HG02943 (cell line): ENCODE measurements around the gene OLFML1.

Experiments used
- ATAC-seq: cut with Tn5 transposase; IDR thresholded peaks from one replicate; pipeline ENCODE4 v1.9.1; 2021; ENCODE audit warnings: mild to moderate bottlenecking, low read depth, moderate library complexity; ENCODE audit not compliant: unreplicated experiment

OLFML1 gene

DNA sequence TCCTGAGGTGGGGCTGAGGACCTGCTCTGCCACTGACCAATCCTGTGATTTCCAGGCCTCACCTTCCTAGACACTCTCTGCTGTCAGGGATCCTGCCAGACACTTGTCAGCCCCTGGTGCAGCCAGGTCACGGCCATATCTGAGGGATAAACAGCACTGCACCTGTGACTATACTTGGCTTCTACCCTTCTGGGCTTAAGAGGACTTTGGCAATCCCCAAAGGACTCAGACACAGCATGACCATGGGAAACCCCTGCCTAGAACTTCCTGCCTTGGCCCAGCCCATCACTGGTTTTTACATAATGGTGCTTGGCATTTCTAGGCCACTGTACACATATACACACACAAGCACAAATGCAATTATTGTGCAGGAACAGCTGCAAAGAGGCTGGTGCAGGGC is 11.6 kb upstream of the OLFML1 start:
- ATAC-seq = peak; percentile 75

DNA sequence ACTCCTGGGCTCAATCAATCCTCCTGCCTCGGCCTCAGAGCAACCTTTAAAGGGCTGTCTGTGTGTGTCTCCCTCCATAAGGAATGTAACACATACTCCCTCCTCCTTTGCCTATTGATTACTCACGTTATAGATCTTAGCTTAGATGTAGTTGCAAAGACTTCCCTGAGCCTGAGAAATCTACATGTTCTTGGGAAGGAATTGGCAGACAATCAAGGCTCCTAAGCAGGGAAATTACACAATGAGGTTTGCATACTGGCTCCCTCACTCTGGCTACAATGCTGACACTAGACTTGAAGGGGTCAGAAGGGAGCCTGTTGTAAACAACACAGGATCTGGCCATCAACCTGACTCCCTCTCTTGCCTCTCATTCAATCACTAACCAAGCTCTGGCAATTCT is 5.2 kb upstream of the OLFML1 start:
- ATAC-seq = no peak

DNA sequence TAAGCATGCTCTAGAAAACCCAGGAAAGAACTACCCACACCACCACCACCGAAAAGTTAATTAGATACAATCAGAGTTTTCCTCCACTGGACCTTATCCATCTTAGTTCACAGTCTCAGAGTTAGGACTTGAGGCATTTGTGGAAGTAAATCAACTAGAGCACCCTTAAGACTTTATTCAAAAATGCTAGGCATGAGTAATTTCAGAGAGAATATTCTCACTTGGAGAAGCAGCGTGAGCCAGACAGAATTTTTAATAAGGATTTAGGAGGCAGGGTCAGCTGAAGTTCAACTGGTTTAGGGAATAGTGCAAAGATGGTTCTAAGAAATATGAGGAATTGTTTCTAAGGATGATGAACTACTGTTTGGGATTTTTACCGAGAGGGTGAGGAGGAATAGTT is 1.2 kb upstream of the OLFML1 start:
- ATAC-seq = no peak

DNA sequence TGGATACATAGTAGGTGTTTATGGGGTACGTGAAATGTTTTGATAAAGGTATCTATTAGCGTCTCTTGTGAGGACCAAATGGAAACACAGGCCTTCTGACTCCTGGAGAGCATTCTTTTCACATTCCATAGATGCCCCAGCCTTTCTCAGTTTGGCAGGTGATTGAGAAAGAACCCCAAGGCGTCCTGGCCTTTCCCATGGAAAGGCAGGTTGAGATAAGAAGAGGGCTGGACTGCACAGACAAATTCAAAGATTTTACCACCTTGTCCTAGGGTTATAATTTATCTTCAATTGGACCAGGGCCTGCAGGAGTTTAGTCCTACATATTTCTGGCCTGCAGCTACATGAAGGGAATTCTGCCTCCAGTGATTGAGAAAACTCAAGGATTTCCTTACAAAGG is 661 bp upstream of the OLFML1 start:
- ATAC-seq = no peak

DNA sequence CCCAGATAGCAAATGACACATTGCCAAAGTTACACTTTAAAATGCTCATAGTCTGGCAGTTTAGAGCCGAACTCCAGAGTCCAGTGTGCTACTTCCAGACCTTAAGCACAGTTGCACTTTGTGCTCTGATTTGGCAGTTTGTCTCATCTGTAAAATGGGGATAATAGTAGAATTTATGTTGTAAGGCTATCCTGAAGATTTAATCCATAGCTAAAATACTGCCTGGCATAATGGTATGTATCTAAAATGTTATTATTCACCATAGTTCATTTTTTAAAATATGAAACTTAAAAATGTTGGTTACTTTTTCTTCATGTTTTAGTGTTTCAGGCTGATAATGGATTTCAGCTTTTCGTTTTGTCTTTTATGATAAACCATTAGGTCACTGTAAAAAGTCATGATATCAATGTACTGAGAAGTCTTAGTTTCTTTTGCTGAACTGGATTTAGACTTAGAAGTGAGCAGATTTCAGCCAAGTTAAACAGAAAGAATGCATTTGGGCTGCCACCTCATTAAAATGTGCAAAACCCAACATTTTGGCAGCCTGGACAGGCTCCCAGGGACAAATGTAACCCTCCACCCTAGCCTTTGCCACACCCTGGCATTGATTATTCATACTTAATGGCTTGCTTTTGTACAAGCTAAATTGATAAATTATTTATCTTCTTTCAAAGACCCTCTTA is 933 bp downstream of the OLFML1 start:
- ATAC-seq = no peak

DNA sequence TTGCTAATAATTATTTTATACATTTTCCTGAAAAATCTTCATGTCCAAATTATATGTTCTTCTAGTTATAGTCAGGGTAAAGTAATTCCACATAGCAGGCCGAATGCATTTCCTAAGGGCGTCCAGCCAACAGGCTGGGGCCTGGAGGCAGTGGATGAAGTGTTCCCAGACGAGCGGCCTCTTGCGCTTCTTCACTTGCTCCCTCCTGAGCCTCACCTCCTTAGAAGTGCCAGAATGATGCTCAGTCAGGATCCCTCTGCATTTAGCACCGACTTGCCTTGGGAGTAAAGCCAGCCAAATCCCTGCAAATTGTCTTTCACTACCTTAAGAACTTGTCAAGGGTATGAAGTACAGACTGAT is 1.5 kb downstream of the OLFML1 start:
- no peak for ATAC-seq

DNA sequence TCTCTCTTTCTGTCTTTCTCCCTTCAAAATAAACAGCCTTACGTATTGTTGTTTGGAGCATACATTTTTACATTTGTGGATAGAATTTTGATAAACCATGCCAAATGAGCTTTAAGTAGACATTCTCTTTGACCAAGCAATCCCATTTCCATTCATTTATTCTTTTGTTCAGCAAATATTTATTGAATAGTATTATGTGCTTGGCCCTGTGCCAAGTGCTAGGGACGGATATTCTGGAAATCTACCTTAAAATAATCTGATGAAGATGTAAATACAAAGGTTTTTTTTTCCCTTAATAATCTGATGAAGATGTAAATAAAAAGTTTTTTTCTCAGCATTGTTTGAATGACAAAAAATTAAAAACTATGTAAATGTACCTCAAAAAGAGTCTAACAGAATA is 2.1 kb downstream of the OLFML1 start:
- no peak for ATAC-seq

DNA sequence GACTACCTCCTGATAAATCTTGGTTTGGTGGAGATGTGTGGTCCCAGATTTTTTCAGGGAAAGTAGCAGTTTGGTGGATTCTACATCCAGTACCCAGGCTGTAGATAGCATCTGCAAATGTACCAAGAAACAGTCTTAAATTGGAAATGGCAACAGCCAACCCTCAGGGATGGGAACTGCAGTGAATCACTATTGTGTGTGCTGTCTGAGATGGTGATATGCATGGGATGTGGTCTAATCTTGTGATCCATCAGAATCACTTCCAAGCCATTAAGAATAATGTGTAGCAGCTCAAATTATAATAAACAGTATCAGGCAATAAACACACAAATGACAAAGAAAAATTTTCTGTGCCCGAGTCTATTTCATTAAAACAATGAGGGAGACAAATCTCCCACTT is 3.4 kb downstream of the OLFML1 start:
- no peak for ATAC-seq

DNA sequence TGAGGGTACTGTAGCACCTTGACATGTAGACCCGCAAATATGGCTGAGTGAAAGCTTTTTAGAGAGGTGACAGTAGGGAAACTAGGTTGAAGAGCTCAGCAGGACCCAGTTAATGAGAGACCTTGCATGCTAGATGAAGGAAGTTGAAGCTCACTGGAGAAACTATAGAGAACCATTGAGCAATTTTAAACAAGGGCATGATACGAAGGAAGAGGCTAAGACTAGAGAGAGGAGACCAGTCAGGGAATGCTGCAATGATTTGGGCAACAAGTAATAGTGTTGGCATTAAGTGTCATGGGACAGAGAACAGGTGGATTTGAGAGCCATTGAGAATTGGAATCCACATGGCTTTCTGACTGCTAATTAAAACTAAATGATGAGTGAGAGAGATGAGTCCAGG is 4.1 kb downstream of the OLFML1 start:
- ATAC-seq = no peak

DNA sequence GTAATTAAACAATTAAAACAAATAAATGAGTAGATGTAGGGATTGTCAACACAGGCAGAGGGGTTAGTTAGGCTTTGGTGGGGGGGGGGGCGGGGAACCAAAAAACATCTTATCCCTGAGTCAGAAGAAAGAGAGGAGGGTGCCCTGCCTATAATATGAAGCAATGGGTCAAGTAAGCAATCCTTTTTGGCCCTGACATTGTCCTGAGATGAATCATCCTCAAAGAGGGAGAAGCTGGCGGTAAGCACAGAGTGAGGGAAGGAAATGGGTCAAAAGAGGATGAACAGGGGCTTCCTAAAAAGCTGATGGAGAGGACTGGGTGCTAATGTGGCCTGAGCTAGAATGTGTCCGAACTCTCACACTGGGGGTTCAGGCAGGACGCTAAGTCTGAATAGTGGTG is 4.7 kb downstream of the OLFML1 start:
- ATAC-seq = no peak

DNA sequence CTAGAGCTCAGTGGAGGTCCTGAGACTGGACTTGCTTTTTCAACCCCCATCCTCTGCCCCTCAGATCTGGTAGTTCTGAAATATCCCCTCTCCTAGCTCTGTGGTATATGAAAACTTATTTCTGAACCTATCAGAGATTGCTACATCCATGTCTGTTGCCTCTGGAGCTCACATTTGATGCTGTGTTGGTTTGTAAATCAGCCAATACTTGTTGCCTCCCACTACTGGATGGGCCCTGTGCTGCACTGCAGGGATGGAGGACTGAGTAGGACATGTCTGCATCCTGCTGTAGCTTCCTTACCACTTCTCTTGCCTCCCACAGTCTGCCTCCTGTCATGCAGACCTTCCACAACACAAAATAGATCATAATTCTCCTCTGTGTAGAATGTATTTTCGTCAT is 5.2 kb downstream of the OLFML1 start:
- ATAC-seq = no peak

DNA sequence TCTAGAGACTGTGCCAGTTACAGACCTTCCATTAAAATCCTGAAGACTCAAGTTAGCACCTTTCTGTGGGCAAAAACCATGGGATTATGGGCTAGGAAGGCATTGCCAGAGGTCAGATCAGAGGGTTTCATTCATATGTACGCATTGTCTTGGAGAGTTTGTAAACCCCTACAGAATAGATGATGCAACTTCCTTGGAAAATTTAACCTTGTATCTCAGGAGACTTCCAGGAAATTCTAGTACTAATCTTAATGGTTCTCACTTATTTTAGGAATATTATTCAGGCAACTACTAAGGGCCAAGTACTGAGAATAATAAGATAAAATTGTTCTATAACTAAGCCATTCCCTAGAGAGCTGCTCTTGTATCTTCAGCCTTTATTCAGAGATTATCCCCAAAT is 6.9 kb downstream of the OLFML1 start:
- ATAC-seq = no peak

DNA sequence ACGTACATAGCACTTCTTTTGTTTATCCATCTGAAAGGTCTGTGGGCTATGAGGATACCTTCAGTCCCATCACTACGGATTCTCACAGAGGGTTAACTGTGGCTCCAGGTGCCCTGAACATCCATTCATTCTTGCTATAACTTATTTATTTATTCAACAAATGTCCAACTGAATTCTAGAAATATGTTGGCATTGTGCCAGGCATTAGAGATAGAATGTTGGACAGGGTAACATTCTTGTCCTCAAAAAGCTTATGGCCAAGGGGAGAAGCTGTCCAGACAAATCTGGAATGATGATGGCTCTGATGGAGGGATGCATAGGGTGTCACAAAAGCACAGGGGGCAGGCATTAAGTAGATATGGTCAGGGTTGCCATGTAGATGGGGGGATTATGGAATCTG is 8.4 kb downstream of the OLFML1 start:
- no peak for ATAC-seq

DNA sequence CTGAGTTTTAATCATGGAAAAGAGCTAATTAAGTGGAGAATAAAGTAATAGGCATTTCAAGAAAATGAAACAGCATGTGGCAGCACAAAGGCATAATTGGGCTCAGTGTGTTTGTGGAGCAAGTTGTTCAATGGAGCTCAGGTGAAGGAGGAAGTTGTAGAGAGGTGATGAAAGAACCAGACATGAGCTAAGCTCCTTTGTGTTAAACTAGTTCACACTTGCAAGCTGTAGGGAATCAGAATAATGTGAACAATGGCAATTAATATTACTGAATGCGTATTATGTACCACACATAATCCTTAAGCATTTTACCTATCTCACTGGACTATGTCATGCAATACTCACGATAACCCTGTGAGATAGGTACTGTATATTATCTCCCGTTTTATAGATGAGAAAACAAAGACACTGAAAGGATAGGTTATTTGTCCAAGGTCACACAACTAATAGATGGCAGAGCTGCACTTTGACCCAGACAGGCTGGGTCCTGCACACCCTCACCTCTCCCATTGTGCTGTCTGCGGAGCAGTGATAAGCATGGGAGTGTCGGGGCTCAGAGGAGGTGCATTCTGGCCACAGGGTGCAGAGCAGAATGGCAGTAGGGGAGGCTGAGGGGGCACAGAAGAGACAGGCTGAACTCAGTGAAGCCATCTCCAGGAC is 8.9 kb downstream of the OLFML1 start:
- no peak for ATAC-seq

DNA sequence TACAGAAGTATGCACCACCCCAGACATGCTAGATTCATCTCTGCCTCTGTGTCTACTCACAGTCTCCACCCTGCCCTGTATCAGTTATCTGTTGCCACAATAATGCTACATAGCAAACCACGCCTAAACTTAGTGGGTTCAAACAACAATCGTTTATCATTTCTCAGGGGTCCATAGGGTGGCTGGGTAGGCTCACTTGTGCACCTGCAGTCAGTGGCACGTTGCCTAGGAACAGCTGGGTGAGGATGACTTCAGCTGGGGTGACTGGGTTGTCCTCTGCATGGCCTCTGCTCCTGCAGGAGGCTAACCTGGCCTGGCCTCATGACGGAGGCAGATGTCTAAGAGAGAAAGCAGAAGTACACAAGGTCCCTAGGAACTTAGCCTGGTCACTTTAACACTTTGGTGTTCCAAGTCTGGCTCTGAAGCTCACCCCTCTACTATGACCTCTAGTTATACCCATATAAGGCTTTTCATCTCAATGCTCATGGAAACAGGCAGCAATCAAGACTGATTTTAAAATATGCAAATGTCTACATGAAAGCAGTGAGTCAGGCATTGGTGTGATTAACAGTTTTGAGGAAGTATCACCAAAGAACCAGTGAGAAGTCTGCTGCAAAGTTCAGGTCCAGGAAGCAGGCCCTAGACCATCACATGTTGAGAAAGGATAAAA is 10.7 kb downstream of the OLFML1 start:
- ATAC-seq = peak; percentile 81

DNA sequence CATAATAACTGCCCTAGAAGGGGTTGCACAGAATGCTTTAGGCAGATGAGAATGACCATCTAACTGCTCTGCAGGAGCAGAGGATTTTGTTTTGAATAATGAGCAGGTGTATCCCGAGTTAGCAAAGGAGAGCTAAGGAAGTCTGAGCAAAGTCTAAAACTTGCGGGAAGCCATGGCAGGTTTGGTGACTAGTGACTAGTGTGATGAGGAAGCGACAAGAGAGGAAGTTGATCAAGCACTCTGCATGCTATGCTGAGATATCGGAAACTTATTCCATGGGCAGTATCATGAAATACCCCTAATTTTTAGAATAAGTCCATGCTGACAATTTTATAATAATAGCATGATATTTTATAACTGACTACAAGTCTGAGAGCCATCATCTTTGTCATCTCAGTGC is 12.9 kb downstream of the OLFML1 start:
- no peak for ATAC-seq

DNA sequence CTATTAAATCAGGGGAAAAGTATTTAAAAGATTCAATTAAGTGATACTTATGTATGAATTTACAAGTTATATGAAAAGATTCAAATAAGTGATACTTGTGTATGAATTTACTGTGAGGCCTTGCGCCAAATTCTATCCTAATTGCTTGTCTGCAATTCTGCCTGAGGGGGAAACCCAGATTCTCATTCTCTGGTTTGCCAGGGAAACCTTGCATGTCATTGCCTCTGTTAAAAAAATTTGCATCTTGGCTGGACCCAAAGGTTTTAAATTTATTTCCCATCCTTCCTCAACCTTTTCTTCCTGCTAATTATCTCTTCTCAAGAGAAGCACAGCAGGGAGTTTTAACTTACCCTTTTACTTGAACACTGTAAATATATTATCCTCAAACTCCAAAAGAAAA is 13.8 kb downstream of the OLFML1 start:
- ATAC-seq = no peak

DNA sequence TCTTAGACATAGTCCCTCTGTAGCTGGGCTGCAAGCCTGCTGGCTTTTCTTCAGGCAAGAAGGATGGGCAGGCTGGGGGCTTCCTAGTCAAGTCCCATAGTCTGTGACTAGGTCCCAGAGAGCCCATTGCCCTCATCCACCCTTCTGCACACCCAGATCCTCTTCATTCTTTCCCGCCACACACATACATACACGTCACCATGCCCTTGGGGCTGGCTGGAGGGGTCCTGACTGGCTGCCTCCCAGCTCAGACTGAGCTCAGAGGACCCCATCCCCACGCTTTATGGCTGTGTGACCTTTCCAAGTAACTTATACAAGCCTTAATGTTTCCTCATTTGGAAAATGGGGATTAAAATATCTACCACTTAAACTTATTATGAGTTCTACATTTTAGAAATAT is 14.9 kb downstream of the OLFML1 start:
- ATAC-seq = no peak

DNA sequence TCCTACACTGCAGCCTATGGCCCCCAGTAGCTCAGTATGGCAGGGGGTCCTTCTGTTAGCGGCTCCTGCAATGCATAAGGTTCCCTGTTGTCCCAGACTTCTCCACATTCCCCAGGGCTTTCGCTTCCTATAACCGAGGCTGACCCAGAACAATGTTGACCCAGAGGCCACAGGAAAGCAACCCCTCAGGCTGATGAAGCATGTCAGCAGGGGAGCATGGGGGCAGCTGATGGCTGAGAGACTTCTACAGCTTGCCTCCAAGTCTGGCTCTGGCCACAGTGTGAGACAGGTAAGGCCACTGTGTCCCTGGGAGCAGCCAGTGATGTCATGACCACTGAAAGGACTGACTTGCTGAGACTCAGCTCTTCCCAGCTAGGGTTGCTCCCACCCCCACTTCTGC is 15.9 kb downstream of the OLFML1 start:
- ATAC-seq = no peak

DNA sequence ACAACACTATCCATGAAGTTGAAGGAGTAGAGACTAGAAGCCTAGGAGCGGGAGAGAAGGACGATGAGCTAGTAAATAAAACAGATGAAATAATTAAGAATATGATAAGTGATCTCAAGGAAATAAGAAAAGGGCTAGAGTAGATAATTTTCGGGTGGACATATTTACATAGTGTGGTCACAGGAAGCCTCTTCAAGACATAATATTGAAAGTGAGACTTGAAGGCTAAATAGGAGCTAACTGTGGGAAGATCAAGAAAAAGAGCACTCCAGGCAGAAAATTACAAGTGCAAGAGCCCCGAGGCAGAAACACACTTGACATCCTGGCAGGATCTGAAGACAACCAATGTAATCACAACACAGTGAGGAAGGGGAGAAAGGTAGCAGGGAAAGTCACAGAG is 16.6 kb downstream of the OLFML1 start:
- ATAC-seq = no peak

DNA sequence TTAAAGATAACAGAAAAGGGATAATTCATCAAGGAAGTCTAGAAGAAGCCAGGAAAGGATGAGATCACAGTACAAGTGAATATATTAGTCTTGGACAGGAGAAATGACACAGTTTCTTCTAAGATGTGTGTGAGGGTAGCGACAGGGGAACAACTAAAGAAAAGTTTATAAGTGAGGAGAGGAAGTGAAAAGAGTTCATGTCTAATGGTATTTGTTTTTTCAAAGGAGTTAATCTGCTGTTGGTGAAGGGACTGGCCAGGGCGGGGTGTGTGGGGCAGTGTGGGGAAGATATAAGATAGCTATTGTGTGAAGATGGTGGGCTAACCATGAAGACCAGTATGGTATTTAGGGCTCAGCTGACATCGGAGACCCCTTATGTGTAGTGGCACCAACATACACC is 20.9 kb downstream of the OLFML1 start:
- no peak for ATAC-seq

DNA sequence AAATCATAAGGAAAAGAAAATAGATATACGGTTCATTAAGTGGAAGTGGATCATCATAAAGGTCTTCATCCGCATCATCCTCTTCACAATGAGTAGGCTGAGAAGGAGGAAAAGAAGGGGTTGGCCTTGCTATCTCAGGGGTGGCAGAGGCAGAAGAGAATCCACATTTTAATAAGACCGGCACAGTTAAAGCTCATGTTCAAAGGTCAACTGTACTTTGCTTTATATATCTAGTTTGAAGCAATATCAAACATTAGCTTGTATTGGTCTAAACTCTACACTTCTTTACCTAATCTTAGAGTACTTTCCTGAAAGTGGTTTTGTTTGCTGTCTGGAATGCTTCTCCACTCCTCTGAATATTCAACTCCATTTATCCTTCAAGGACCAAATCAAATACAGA is 22.8 kb downstream of the OLFML1 start:
- ATAC-seq = no peak
